ENCODE measurements around the gene N4BP3.

DNA sequence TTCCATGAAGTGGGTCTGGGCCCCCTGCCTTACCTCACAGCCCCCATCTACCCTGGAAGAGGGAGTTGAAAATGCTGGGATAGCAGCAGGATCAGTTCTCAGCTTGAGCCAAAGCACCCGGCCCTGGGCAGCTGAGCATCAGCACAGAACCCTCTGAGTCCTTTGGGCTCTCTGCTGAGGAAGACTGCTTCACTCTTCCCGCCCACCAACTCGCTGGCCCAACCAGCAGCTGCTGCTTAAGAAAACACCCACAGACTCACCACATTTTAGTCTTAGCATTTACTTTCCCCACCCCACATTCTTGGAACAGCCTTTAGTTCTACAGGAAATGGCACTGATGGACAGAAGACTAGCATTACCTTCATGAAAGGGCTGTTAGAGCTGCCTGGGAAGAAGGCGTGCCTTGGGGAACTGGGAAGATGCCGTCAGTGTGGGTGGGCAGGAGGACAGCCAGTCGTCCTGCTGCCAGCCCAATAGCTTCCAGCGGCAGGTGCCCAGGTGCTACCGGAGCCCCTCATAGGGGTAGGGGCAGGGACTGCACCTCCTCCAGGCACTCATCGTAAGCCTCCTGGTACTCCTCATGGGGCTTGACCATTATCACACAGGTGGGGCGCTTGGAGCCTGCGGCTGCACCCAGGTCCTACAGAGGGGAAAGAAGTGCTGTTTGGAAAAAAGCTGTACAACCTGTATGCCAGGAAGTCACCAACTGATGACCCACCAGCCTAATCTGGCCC is 36.0 kb downstream of the N4BP3 start:
- TF ChIP-seq, protein P1, sequence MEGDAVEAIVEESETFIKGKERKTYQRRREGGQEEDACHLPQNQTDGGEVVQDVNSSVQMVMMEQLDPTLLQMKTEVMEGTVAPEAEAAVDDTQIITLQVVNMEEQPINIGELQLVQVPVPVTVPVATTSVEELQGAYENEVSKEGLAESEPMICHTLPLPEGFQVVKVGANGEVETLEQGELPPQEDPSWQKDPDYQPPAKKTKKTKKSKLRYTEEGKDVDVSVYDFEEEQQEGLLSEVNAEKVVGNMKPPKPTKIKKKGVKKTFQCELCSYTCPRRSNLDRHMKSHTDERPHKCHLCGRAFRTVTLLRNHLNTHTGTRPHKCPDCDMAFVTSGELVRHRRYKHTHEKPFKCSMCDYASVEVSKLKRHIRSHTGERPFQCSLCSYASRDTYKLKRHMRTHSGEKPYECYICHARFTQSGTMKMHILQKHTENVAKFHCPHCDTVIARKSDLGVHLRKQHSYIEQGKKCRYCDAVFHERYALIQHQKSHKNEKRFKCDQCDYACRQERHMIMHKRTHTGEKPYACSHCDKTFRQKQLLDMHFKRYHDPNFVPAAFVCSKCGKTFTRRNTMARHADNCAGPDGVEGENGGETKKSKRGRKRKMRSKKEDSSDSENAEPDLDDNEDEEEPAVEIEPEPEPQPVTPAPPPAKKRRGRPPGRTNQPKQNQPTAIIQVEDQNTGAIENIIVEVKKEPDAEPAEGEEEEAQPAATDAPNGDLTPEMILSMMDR (IDR thresholded peaks at IDR 0.05), result no peak
- TF ChIP-seq POLR2AphosphoS5 (IDR thresholded peaks at IDR 0.05) (no peak), POLR2A (IDR thresholded peaks at IDR 0.05) (no peak)
